Measurements from ENCODE around the gene AWAT2.

DNA sequence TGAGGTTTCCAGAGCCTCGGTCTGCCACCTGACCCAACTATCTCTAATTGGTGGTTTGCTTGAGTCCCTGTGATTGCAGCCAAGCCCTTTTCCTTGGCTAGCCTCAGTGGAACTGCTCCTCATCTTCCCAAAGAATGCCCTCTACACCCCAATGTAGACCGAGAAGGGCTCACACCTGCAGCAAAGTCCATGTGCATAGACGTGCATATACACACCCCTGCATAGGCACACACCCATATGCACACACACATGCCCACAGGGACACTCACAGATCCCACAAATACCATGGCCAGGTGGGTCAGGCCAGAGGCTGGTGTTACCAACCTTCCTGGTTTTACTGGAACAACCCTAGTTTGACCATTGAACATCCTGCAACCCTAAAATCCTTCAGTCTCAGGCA is 332 bp downstream of the AWAT2 start:
- TF ChIP-seq EZH2 (IDR thresholded peaks at IDR 0.05): no peak
- TF ChIP-seq, protein P1, sequence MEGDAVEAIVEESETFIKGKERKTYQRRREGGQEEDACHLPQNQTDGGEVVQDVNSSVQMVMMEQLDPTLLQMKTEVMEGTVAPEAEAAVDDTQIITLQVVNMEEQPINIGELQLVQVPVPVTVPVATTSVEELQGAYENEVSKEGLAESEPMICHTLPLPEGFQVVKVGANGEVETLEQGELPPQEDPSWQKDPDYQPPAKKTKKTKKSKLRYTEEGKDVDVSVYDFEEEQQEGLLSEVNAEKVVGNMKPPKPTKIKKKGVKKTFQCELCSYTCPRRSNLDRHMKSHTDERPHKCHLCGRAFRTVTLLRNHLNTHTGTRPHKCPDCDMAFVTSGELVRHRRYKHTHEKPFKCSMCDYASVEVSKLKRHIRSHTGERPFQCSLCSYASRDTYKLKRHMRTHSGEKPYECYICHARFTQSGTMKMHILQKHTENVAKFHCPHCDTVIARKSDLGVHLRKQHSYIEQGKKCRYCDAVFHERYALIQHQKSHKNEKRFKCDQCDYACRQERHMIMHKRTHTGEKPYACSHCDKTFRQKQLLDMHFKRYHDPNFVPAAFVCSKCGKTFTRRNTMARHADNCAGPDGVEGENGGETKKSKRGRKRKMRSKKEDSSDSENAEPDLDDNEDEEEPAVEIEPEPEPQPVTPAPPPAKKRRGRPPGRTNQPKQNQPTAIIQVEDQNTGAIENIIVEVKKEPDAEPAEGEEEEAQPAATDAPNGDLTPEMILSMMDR (IDR thresholded peaks at IDR 0.05): no peak
